ENCODE measurements around the gene PLEKHA6.

Gene PLEKHA6

DNA sequence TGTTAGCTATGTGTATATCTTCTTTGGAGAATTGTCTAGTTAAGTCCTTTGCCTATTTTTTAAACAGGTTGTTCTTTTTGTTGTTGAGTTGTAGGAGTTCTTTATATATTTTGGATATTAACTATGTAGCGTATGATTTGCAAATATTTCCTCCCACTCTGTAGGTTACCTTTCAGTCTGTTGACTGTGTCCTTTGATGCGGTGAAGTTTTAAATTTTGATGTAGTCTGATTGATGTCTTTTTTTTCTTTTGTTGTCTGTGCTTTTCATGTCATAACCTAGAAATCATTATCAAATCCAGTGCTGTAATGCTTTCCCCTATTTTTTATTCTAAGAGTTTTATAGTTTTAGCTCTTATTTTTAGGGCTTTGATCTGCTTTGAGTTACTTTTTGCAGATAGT lies 154.8 kb downstream of the PLEKHA6 start:
- Histone ChIP-seq H3K9me3 (ENCODE audit: control insufficient read depth, low read depth, low read length) (no peaks in the 10 kb centered on the region), H3K36me3 (ENCODE audit: control insufficient read depth, low read depth, low read length) (no peaks in the 10 kb centered on the region), H3K4me3 (ENCODE audit: low read length) (no peak overlapping the region), H3K4me1 (ENCODE audit: control insufficient read depth, low read depth, low read length) (no peaks in the 10 kb centered on the region), H3K9ac (ENCODE audit: low read length) (no peak overlapping the region), H3K27ac (ENCODE audit: low read length) (no peak overlapping the region), H3K27me3 (ENCODE audit: control insufficient read depth, insufficient read depth, low read length) (no peaks in the 10 kb centered on the region)

DNA sequence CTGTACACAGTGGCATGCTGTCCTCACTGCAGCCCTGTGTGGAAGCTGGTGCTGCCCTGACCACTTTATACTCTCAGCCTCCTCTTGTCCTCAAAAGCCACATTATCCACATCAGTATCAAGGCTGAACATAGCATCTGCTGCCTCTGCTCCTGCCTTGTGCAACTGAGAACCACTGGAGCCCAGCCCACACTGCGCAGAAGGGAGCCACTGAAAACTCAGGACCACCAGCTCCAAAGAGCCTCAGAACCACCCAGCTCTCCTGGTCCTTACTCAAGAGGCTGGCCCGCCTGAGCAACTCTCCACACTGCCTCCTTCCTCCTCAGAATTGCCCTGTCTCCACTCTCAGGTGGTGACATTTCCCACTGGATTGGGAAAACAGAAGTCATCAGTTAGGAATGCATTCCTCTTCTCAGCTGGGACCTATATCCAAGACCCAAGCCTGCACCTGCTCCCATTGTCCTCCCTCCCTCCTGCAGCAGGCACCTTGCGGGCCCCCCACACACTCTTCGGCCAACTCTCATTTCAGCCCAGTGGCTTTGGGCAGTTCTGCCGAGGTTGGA lies 156.4 kb downstream of the PLEKHA6 start:
- Histone ChIP-seq H3K9me3 (ENCODE audit: control insufficient read depth, low read depth, low read length) (no peaks in the 10 kb centered on the region), H3K4me3 (ENCODE audit: low read length) (no peak overlapping the region), H3K9ac (ENCODE audit: low read length) (no peak overlapping the region), H3K27me3 (ENCODE audit: control insufficient read depth, insufficient read depth, low read length) (no peaks in the 10 kb centered on the region), H3K4me1 (ENCODE audit: control insufficient read depth, low read depth, low read length) (no peaks in the 10 kb centered on the region), H3K36me3 (ENCODE audit: control insufficient read depth, low read depth, low read length) (no peaks in the 10 kb centered on the region), H3K27ac (ENCODE audit: low read length) (no peak overlapping the region)

DNA sequence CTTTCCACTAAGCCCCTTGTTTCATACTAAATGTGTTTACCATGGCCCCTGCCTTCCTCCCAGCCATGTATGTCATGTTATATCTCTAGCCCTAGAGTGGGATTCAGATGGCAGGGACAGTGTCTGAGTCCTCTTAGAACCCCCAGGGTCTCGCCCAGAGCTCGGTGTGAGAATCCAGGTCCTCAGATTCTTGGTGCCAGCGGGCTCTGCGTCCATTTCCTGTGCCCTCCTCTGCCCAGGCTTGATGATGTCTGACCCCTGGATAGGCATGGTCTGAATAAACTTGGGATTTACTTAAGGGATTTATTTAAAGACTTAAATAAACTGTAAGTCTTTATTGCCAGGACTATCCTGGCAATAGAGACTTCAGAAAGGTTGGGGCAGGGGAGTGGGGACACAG lies 157.2 kb downstream of the PLEKHA6 start:
- Histone ChIP-seq H3K27ac (ENCODE audit: low read length) (no peak overlapping the region), H3K27me3 (ENCODE audit: control insufficient read depth, insufficient read depth, low read length) (no peaks in the 10 kb centered on the region), H3K9me3 (ENCODE audit: control insufficient read depth, low read depth, low read length) (no peaks in the 10 kb centered on the region), H3K4me3 (ENCODE audit: low read length) (no peak overlapping the region), H3K4me1 (ENCODE audit: control insufficient read depth, low read depth, low read length) (no peaks in the 10 kb centered on the region), H3K9ac (ENCODE audit: low read length) (no peak overlapping the region), H3K36me3 (ENCODE audit: control insufficient read depth, low read depth, low read length) (no peaks in the 10 kb centered on the region)

DNA sequence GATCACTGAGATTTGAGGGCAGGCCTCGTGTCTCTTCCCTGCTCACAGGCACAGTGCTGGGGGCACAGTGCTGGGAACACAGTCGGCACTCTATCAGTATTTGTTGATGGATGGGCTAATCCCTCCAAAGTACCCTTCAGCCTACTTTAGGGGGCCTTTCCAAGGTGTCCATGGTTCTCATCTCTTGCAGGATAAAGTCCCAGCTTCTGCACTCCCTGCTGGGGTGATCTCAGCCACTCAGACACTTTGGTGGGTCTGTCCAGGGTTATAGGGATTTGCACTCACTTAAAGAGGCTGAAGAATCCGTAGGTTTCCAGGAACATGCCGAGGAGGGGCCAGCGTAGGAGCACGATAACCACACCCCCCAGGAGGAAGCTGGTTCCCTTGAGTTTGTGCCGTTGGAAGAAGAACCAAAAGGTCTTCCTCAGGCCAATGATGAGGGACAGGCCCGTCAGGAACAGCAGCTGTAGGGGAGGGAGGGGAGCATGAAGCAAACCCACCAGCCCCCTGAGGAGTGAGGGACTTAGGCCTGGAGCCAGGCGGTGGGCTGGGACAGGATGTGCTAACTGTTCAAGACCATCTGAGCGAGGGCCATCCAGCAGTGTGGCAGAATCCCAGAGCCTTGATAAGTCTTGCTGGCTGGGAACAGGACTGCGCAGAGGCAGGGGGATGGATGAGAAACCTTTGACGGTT lies 158.2 kb downstream of the PLEKHA6 start:
- Histone ChIP-seq H3K4me3 (ENCODE audit: low read length) (no peak overlapping the region), H3K36me3 (ENCODE audit: control insufficient read depth, low read depth, low read length) (no peaks in the 10 kb centered on the region), H3K9me3 (ENCODE audit: control insufficient read depth, low read depth, low read length) (no peaks in the 10 kb centered on the region), H3K9ac (ENCODE audit: low read length) (no peak overlapping the region), H3K4me1 (ENCODE audit: control insufficient read depth, low read depth, low read length) (no peaks in the 10 kb centered on the region), H3K27ac (ENCODE audit: low read length) (no peak overlapping the region), H3K27me3 (ENCODE audit: control insufficient read depth, insufficient read depth, low read length) (no peaks in the 10 kb centered on the region)

DNA sequence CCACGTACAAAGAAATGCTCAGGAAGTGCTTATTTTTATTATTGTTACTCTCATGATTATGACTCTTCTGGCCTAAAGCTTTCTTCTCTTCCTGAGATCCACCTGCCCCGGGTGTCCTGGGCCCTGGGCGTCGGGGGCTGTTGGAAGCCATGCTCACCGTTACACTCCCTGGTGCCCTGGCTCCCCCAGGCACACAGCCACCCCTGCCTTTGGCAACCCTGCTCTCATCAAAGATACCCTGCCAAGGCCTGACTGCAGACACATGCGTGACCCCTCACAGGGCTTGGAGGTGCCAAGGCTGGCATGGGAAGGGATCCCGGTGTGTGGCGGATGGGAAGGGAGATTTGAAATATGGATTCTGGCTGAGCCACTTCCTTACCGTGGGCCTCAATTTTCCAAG lies 160.2 kb downstream of the PLEKHA6 start:
- H3K9ac ChIP-seq (ENCODE audit: low read length) = no peak overlapping the region
- H3K27ac ChIP-seq (ENCODE audit: low read length) = no peak overlapping the region
- H3K36me3 ChIP-seq (ENCODE audit: control insufficient read depth, low read depth, low read length) = no peaks in the 10 kb centered on the region
- H3K4me3 ChIP-seq (ENCODE audit: low read length) = no peak overlapping the region
- H3K9me3 ChIP-seq (ENCODE audit: control insufficient read depth, low read depth, low read length) = no peaks in the 10 kb centered on the region
- H3K27me3 ChIP-seq (ENCODE audit: control insufficient read depth, insufficient read depth, low read length) = no peaks in the 10 kb centered on the region
- H3K4me1 ChIP-seq (ENCODE audit: control insufficient read depth, low read depth, low read length) = no peaks in the 10 kb centered on the region

- no peaks in the 10 kb centered on the region for H3K27me3 ChIP-seq (ENCODE audit: control insufficient read depth, insufficient read depth, low read length)
- no peak overlapping the region for H3K27ac ChIP-seq (ENCODE audit: low read length)
- no peak overlapping the region for H3K4me3 ChIP-seq (ENCODE audit: low read length)
- no peak overlapping the region for H3K9ac ChIP-seq (ENCODE audit: low read length)
- H3K36me3 ChIP-seq (ENCODE audit: control insufficient read depth, low read depth, low read length) = no peaks in the 10 kb centered on the region
- no peaks in the 10 kb centered on the region for H3K9me3 ChIP-seq (ENCODE audit: control insufficient read depth, low read depth, low read length)
- H3K4me1 ChIP-seq (ENCODE audit: control insufficient read depth, low read depth, low read length) = no peaks in the 10 kb centered on the region
These were observed 161.1 kb downstream of the PLEKHA6 start for GRCh38 chr1:204198348-204199340.

- H3K27me3 ChIP-seq (ENCODE audit: control insufficient read depth, insufficient read depth, low read length) = peaks cover 8% of the 10 kb centered on the region
- H3K27ac ChIP-seq (ENCODE audit: low read length) = no peak overlapping the region
- H3K4me3 ChIP-seq (ENCODE audit: low read length) = no peak overlapping the region
- H3K9me3 ChIP-seq (ENCODE audit: control insufficient read depth, low read depth, low read length) = no peaks in the 10 kb centered on the region
- no peak overlapping the region for H3K9ac ChIP-seq (ENCODE audit: low read length)
- no peaks in the 10 kb centered on the region for H3K4me1 ChIP-seq (ENCODE audit: control insufficient read depth, low read depth, low read length)
- no peaks in the 10 kb centered on the region for H3K36me3 ChIP-seq (ENCODE audit: control insufficient read depth, low read depth, low read length)
These were observed 162.7 kb downstream of the PLEKHA6 start for GRCh38 chr1:204197068-204197467.

DNA sequence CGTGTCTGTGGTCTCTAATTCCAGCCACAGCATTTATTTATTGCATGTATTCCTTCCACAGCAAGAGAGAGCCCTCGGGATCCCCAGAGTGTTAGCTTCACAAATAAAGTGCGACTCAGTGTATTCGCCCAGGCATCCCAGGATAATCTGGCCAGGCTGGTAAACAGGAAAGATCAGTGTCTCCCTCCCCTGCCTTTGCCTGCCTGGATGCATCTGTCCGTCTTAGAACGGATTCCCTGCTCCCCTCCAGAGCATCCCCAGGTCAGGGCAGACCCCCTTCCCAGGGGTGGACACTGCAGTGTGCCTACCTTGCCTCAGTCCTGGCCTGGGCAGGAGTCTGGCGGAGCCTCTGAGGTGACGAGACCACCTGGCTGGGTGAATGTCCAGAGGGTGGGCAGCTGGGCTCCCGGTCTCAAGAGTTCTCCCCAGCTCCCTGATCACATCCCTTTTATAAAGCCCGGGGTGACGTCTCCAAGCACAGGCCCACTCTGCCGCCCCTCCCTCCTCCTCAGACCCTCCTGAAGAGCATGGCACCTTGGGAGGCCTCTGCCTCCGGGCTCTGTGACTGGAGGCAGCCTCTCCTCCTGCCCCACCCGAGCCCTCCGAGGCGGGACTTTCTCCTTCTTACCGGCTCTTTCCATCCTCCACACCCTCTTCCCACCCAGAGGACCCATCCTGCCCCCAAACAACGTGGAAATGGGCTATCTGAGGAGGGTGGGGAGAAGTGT lies 163.5 kb downstream of the PLEKHA6 start, which contains the start of gene KISS1:
Gene KISS1, minus strand, starts transcription at position 424 of the 728 bp plus-strand sequence. CDS start 3,615 bp downstream, outside the sequence.
- Histone ChIP-seq H3K36me3 (ENCODE audit: control insufficient read depth, low read depth, low read length) (no peaks in the 10 kb centered on the region), H3K27ac (ENCODE audit: low read length) (no peak within 1 kb of the TSS), H3K4me3 (ENCODE audit: low read length) (no peak within 1 kb of the TSS), H3K9ac (ENCODE audit: low read length) (no peak within 1 kb of the TSS), H3K9me3 (ENCODE audit: control insufficient read depth, low read depth, low read length) (no peaks in the 10 kb centered on the region), H3K4me1 (ENCODE audit: control insufficient read depth, low read depth, low read length) (no peaks in the 10 kb centered on the region), H3K27me3 (ENCODE audit: control insufficient read depth, insufficient read depth, low read length) (peaks cover 8% of the 10 kb centered on the region)

- Histone ChIP-seq H3K9me3 (ENCODE audit: control insufficient read depth, low read depth, low read length) (no peaks in the 10 kb centered on the region), H3K36me3 (ENCODE audit: control insufficient read depth, low read depth, low read length) (no peaks in the 10 kb centered on the region), H3K27me3 (ENCODE audit: control insufficient read depth, insufficient read depth, low read length) (peaks cover 18% of the 10 kb centered on the region), H3K27ac (ENCODE audit: low read length) (no peak overlapping the region), H3K4me1 (ENCODE audit: control insufficient read depth, low read depth, low read length) (no peaks in the 10 kb centered on the region), H3K4me3 (ENCODE audit: low read length) (no peak overlapping the region), H3K9ac (ENCODE audit: low read length) (no peak overlapping the region)
These were observed 165.0 kb downstream of the PLEKHA6 start for GRCh38 chr1:204194771-204195170.

DNA sequence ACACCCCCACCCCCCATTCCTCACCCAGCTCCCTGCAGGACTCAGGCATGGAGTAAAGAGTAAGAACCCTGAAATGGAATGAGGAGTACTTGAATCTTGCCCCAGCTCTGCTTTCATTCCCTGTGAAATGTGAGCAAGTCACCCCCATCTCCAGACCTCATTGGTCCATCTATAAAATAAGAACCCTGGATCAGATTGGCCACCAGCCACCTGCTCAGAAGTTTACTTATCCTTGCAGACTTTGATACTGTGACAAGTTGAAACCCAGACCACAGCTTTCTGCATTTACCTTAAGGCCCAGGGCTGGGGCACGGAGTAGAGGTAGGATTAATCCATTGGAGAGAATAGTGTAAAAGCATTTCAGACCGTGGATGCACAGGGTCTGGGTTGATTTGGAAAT lies 165.6 kb downstream of the PLEKHA6 start:
- Histone ChIP-seq H3K4me1 (ENCODE audit: control insufficient read depth, low read depth, low read length) (no peaks in the 10 kb centered on the region), H3K36me3 (ENCODE audit: control insufficient read depth, low read depth, low read length) (no peaks in the 10 kb centered on the region), H3K4me3 (ENCODE audit: low read length) (no peak overlapping the region), H3K9me3 (ENCODE audit: control insufficient read depth, low read depth, low read length) (no peaks in the 10 kb centered on the region), H3K27me3 (ENCODE audit: control insufficient read depth, insufficient read depth, low read length) (peaks cover 25% of the 10 kb centered on the region), H3K9ac (ENCODE audit: low read length) (no peak overlapping the region), H3K27ac (ENCODE audit: low read length) (no peak overlapping the region)
